HG03039 (cell line): ENCODE data around the gene SLC35C1.

ENCODE experiments used
- ATAC-seq: cut with Tn5 transposase; IDR thresholded peaks from one replicate; pipeline ENCODE4 v1.9.1; 2021; ENCODE audit warnings: mild to moderate bottlenecking, moderate library complexity; ENCODE audit not compliant: unreplicated experiment

Gene SLC35C1

GRCh38 chr11:45804761-45805304 lies at the start of gene SLC35C1:
Gene SLC35C1 (plus strand): TSS chr11:45805149. CDS start chr11:45805802, 653 bp downstream.
- peak; percentile 95 for ATAC-seq

GRCh38 chr11:45755281-45755859 lies 49.6 kb upstream of the SLC35C1 start:
- ATAC-seq = no peak

DNA sequence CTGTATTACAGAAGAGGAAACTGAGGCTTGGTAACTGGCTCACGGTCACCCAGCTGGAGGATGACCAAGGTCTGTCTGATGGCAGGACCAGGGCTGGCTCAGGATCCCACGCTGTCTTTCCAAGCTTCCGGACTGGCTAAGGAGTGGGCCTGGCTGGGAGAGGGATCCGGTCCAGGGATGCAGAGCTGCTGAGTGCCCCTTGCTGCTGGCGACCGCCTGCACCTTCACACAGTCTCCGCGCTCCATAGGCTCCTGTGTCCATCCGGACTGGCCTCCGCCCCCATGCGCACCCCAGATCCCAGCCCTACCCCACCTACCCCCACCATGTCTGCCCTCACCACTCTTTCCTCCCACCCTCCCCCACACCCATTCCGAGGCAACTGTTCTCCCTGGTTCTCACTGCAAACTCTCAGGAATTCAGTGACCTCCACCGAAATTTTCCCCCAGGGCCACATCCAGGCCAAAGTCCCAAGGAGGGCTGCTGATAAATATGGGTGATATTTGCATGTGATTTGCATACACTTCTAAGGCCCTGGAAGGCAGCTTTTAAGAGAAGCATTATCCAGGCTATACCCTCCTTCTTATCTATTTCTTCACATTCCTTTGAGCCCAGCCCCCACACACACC lies 48.5 kb upstream of the SLC35C1 start:
- ATAC-seq = no peak

GRCh38 chr11:45757672-45758071 lies 47.3 kb upstream of the SLC35C1 start:
- ATAC-seq = no peak

DNA sequence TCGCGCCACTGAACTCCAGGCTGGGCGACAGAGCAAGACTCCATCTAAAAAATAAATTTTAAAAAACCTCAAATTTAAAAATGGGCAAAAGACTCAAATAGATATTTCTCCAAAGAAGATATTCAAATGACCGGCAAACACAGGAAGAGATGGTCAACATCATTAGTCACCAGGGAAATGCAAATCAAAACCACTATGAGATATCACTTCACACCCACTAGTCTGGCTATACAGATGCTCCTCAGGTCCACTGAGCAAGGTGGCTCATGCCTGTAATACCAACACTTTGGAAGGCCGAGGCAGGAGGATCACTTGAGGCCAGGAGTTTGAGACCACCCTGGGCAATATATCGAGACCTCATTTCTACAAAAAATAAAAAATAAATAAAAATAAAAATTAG lies 43.3 kb upstream of the SLC35C1 start:
- ATAC-seq = no peak

GRCh38 chr11:45765107-45765668 lies 39.8 kb upstream of the SLC35C1 start:
- no peak for ATAC-seq

GRCh38 chr11:45765836-45766235 lies 39.1 kb upstream of the SLC35C1 start:
- no peak for ATAC-seq

DNA sequence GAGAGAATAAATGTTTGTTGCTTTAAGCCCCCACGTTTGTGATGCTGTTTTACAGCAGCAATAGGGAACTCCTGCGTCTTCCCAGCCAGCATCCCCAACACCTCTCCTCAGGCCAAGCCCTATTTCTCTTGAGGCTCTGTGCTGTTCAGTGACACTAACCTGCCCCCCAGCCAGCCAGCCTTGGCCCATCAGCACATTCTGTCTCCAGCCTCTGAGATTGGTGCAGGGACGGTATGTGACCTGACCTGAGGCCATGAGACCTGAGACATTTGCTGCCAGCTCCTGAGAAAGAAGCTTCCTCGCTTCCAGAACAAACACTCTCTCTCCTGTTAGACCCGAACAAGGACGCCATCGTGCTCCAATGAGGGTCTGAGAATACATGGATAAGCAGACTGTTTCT lies 38.5 kb upstream of the SLC35C1 start:
- ATAC-seq = no peak

DNA sequence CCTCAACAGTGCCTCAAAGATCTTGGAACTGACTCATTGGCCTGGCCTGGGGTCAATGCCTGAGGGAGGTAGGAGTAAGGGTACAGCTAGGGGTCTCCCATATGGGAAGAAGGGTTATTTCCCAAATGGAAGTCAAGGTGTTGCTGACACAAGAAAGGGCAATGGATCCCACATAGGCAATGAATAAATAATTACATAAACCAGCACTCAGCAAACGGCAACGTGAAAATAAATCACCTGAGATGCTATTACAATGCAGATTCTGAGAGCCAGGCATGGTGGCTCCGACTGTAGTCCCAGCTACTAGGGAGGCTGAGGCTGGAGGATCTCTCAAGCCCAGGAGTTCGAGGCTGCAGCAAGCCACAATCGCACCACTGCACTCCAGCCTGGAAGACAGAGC lies 36.5 kb upstream of the SLC35C1 start:
- no peak for ATAC-seq

DNA sequence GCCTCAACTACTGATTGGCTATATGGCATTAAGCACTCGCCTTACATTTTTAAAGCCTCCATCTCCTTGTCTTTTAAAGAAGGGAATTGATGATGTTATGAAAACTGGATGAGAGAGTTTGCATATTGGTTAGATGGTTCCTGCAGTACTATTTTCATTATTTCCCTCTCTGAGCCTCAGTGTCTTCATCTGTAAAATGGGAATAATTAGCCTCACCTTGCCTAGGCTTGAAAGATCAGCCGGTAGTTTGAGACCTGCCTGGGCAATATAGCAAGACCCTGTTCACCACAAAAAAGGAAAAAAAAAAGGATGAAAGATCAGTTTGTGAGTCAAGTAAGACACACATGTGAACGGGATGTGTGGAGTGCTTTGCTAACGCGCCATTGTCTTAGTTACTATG lies 35.0 kb upstream of the SLC35C1 start:
- no peak for ATAC-seq

- peak; percentile 35 for ATAC-seq
Observed at GRCh38 chr11:45771193-45771565, 33.8 kb upstream of the SLC35C1 start.

- ATAC-seq = peak; percentile 88
Observed at GRCh38 chr11:45771566-45772448, 33.1 kb upstream of the SLC35C1 start.

- ATAC-seq = no peak
Observed at GRCh38 chr11:45772449-45772774, 32.5 kb upstream of the SLC35C1 start.

DNA sequence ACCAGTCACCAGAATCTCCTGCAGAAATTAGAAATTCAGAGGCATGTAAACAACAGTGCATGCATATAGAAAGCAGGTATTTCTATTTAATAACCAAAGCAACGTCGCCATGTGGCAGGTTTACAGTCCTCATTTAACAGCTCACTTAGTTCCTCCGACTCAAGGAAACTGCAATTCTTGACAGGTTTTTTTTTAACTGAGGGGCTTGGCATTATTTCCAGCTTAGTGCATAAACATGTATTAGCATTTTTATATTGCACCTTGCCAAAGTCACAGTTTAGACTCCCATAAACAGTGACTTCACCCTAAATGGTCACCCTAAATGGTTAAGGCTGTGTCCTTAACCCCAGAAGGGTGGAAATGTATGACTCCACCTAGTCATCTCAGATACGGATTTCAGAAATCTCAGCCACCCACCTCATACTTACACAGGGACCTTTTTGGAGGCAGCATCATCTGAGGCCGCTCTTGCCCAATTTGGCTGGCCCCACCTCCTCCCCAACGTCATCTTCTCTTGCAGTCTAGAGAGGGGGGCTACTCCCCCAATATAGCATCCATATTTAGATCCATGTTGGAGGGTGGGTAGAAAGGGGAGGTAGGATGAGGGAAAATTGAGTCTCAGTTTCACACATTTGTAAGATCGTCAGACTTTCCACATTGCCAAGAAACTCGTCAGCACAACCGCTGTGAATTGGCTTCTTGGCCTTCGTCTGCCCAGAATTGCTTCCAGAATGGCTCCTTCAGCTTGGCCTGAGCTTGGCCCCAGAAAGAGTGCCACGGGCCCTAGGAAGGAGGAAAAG lies 31.8 kb upstream of the SLC35C1 start:
- no peak for ATAC-seq

DNA sequence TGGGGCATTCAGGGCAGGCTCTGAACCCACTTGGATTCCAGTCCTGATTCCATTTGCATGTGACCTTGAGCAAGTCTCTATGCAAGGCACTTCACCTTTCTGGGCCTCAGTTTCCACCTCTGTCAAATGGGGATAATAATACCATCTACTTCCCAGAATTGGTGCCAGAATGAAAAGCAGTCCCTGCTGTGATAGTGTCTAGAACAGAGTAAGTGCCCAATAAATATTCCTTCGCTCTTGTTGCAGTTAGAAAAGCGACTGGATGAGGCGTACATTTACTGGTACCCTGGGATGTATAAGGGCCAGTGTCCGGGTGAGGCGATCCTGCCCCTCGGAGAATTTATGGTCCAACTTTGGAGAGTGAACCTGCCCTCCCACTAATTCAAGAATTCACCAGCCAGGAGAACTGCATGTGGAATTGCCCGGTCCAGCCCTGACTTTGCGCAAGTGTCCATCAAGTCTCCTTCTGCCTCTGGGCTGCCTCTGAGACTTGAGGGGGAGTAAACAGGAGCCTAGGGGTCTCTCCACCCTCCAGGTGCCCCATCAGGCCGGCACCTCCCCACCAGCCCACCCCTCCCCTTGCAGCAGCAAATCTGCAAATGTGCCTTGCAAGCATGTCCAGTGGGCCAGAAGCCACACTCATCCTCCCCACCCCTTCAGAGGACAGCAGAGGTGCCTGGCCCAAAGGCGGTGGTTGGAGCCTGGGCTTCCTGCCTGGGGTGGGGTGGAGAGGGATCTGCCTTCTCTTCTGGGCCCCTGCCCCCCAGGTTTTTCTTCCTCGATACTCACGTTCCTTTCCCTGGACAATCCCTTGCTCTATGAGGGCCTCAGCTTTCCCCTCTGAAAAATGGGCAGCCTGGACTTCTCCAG lies 30.9 kb upstream of the SLC35C1 start:
- no peak for ATAC-seq

- no peak for ATAC-seq
Observed at GRCh38 chr11:45774786-45775185, 30.2 kb upstream of the SLC35C1 start.

GRCh38 chr11:45777127-45777969 lies 27.6 kb upstream of the SLC35C1 start:
- ATAC-seq = no peak

DNA sequence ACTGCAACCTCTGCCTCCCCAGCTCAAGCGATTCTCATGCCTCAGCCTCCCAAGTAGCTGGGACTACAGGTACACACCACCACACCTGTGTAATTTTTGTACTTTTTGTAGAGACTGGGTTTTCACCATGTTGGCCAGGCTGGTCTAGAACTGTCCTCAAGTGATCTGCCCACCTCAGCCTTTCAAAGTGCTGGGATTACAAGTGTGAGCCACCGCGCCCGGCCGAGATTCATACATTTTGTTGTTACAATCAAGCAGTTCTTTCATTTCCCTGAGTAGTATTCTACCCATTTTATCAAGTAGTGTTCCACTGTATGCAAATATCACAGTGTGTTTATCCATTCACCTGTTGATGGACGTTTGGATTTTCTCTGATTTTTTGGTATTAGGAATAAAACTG lies 26.6 kb upstream of the SLC35C1 start:
- ATAC-seq = no peak

DNA sequence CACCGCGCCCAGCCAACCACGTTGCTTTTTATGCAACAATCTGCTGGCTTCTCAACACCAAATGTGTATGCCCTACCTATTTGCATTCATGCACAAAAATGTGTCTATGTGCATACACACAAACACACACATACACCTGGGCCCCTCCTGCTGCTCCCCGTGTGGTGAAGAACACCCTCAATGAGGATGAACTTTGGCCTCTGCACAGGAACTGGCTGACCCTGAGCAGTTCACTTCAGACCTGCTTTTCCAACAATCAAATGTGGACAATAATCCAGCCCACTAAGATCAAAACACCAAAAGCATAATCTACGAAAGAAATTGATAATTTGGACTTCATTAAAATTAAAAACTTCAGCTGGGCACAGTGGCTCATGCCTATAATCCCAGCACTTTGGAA lies 25.3 kb upstream of the SLC35C1 start:
- ATAC-seq = no peak
